Erythroblast (primary cell): Measurements from ENCODE around the gene EFNB2.

Experiments
- DNase-seq, 2 experiments: peaks; one replicate each; lab custom pipeline; 2025; lab: John Stamatoyannopoulos, UW
- GATA1 ChIP-seq: IDR thresholded peaks from 2 replicates; pipeline ENCODE4 v1.6.1; 2011; ENCODE audit warnings: low read depth, mild to moderate bottlenecking, control low read depth, low read length, moderate library complexity
- POLR2A ChIP-seq: IDR thresholded peaks from 2 replicates; pipeline ENCODE4 v1.6.1; 2011; ENCODE audit warnings: mild to moderate bottlenecking, low read length

EFNB2 gene

GRCh38 chr13:106507560-106508274 lies 27.7 kb downstream of the EFNB2 start:
- TF ChIP-seq POLR2A (no peak), GATA1 (no peak)
- DNase-seq, result peak; percentile 73 to 76

GRCh38 chr13:106506286-106506685 lies 29.2 kb downstream of the EFNB2 start:
- TF ChIP-seq POLR2A (no peak), GATA1 (no peak)
- DNase-seq, result no peak

- DNase-seq, result no peak
- no peak for TF ChIP-seq GATA1
- no peak for TF ChIP-seq POLR2A
These were observed 29.7 kb downstream of the EFNB2 start for GRCh38 chr13:106505732-106506131.

- no peak for DNase-seq
- TF ChIP-seq GATA1 (no peak), POLR2A (no peak)
These were observed 30.2 kb downstream of the EFNB2 start for GRCh38 chr13:106505295-106505694.

- DNase-seq, result no peak
- TF ChIP-seq GATA1 (no peak), POLR2A (no peak)
These were observed 31.6 kb downstream of the EFNB2 start for GRCh38 chr13:106503730-106504453.

- no peak for TF ChIP-seq GATA1
- no peak for TF ChIP-seq POLR2A
- DNase-seq, result no peak
These were observed 32.2 kb downstream of the EFNB2 start for GRCh38 chr13:106503272-106503671.

GRCh38 chr13:106500445-106500844 lies 35.0 kb downstream of the EFNB2 start:
- DNase-seq, result no peak
- TF ChIP-seq POLR2A (no peak), GATA1 (no peak)

- peak in 1 of 2 experiments; percentile 19 for DNase-seq
- no peak for TF ChIP-seq POLR2A
- TF ChIP-seq GATA1, result no peak
These were observed 35.6 kb downstream of the EFNB2 start for GRCh38 chr13:106499896-106500295.

- no peak for TF ChIP-seq POLR2A
- TF ChIP-seq GATA1, result no peak
- DNase-seq, result no peak
These were observed 36.3 kb downstream of the EFNB2 start for GRCh38 chr13:106499113-106499512.

GRCh38 chr13:106498571-106498970 lies 36.9 kb downstream of the EFNB2 start:
- no peak for DNase-seq

GRCh38 chr13:106498158-106498557 lies 37.3 kb downstream of the EFNB2 start:
- DNase-seq, result no peak
- TF ChIP-seq POLR2A, result no peak
- no peak for TF ChIP-seq GATA1

More at GRCh38 chr13:106498571-106498970, 36.9 kb downstream of the EFNB2 start:
- TF ChIP-seq POLR2A (no peak), GATA1 (no peak)

GRCh38 chr13:106497079-106497478 lies 38.4 kb downstream of the EFNB2 start:
- no peak for DNase-seq
- TF ChIP-seq POLR2A, result no peak
- no peak for TF ChIP-seq GATA1

GRCh38 chr13:106496072-106496997 lies 39.1 kb downstream of the EFNB2 start:
- DNase-seq, result no peak
- TF ChIP-seq POLR2A (no peak), GATA1 (no peak)
